HG03064 (cell line): ENCODE measurements around the gene IGF2R.

Experiments used
- ATAC-seq: cut with Tn5 transposase; IDR thresholded peaks from one replicate; pipeline ENCODE4 v1.9.1; 2021; ENCODE audit warnings: low read depth; ENCODE audit not compliant: unreplicated experiment

Gene IGF2R

DNA sequence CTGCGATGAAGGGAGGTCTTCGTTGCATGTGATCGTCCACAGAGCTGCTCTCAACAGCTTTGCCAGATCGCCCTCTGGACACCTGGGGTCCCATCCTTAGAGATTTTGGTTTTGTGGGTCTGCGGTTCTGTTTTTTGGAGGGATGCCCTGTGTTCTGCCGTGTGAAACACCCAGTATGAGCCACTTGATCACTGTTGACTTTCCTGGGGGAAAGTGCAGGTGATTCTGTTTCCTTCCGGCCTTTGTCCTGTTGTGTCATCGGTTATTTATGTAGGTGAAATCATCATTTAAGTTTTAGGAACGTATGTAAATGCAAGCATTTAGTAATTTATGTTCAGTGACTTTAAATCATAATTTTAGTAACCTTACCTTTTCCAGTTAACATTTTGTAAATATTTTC, 96.3 kb downstream of the IGF2R start:
- ATAC-seq = no peak

DNA sequence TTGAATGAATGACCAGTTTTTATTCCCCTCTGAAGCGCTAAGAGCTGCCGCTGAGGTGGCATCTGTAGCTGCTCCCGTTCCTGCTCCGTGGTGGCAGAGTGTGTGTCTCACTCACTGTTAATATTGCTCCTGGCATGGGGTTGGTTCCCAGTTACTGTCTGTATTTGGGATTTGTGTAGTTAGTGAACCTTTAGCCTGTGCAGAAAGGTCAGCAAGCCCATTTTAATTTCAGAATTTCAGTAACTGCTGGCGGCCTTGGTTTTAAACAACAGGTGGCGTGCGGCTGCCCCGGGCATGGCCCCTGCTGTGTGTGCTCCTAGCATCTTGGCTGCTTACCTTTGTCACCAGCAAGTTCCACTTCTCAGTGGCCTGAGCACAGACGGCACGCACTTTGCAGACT, 98.7 kb downstream of the IGF2R start:
- ATAC-seq = no peak

DNA sequence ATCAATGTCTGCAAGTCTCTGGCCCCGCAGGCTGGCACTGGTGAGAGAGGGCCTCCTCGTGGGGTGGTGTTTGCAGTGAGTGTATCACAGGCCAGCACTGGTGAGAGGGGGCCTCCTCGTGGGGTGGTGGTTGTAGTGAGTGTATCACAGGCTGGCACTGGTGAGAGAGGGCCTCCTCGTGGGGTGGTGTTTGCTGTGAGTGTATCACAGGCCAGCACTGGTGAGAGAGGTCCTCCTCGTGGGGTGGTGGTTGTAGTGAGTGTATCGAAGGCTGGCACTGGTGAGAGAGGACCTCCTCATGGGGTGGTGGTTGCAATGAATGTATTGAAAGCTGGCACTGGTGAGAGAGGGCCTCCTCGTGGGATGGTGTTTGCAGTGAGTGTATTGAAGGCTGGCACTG, 99.5 kb downstream of the IGF2R start:
- no peak for ATAC-seq

DNA sequence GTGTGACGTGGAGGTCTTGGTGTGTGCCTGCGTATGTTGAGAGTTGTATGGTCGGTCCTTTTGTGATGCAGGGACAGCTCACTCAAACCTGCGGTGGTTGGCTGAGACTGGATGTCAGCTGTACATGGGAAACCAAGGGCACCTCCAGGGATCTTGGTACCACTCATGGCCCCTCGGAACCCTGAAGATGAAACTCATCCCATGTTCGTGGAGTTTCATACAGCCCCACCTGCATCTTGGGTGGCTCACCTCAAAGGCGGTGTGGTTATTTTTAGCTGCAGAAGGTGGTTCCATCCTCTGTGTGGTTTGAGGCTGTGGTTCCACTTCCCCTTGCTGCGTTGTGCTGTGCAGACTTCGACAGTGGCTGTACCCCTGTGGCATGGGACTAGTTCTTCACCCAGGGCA, 100.2 kb downstream of the IGF2R start:
- peak; percentile 92 for ATAC-seq

DNA sequence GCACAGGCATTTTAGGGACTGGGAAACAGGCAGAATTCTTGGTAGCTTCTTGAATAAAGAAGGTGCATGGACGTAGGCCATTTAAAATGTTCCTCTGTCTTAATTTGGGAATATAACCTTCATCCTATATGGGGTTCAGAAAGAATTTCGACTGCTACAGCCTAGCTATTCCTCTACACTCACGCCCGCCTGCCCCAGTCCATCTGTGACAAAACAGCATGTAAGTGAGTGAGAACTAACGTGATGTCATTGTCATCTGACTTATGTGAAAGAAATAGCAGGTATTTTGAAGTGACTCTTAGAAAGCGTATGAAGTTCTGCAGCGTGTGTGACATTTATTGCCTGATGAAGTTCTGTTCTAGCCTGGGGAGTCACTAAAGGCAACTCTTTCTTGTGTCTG, 100.6 kb downstream of the IGF2R start:
- no peak for ATAC-seq

DNA sequence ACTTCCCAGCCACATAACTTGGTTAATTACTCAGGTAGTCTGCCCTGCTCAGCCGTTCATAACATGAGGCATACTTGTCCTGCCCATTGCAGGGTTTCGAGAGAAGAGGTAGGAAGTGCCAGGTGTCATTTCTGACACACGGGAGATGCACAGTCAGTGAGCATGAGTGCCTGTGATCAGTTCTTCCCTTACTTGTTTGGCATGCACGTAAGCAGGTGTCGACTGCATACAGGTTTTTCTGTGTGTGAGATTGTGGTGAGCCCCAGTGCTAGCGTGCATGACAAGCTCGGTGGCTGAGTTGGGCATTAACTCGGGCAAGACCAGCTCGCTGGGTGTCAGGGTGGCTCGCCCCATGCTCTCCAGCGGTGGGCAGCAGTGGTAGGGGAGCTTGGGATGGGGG, 101.5 kb downstream of the IGF2R start:
- peak; percentile 41 for ATAC-seq

DNA sequence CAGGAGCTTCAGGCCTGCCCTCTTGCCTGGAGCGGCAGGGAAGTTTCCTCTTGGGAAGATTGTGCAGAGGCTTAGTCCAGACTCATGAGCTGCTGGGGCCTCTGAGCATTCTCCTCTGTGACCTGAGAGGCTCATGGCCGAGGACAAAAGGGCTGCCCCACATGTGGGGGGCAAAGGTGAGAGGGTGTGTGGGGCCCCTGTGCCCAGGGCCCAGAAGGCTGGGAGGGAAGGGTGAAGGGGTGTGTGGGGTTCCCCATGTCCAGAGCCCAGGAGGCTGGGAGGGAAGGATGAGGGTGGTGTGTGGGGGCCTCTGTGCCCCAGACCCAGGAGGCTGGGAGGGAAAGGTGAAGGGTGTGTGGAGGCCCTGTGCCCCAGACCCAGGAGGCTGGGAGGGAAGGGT, 101.9 kb downstream of the IGF2R start:
- no peak for ATAC-seq

DNA sequence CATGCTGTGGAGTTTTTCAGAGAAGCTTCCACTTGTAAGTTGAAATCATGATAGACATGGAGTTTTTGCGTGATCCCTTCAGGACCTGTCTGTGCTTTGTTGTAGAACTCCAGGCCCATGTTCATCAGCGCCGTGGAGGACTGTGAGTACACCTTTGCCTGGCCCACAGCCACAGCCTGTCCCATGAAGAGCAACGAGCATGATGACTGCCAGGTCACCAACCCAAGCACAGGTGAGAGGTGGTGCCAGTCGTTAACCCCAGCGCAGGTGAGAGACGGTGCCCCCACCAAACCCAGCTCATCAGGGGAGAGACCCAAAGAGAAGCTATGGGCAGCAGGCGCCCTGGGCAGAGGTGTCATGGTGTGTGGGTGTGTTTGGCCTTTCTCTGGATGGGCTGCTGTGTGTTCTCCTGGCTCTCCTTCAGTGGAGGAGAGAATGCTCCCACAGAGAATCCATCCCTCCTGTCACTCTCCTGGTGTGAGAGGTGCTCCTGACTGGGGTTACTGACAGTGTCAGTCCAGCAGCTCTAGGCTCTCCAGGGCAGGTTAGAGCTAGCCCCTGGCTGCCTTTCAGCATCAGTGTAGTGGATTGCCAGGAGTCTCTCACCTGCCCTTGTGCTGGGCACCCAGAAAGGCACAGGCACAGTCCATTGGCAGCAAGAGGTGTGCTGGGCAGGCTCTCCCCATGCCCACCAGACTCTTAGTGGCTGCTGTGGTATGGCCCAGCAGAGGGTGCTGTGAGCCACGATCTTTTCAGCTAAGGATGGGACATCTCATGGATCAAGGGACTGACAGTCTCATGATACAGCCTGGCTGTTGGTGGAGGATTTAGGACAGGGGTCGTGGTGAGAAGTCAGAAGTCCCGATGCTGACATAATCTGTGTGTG, 103.2 kb downstream of the IGF2R start:
- ATAC-seq = no peak

DNA sequence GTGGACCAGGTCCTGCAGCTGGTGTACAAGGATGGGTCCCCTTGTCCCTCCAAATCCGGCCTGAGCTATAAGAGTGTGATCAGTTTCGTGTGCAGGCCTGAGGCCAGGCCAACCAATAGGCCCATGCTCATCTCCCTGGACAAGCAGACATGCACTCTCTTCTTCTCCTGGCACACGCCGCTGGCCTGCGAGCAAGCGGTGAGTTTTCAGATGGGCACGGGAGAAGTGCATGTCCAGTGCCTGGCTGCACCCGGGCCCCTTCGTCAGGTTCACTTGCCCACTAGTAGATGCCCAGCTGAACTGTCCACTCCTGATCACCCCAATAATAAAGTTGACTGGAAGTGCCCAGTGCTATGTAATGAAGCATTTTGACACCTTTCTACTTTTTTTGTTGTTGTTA, 104.4 kb downstream of the IGF2R start:
- no peak for ATAC-seq

DNA sequence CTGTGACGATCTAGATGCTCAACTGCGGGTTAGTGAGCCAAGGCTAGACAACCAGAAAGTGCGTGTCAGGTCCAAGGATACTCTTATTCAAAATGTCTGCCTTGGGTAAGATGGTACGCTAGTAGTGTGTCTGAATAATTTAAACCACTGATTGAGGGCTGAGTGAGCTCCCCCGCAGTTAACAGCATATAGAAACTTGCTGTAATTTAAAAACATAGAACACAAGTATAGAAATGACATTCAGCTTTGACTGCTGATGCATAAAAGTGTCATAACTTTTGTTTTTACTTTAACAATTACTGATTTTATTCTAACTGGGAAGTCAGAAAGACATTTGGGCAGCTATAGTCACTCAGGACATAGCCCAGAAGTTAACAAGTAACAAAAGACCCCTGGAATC, 107.1 kb downstream of the IGF2R start:
- ATAC-seq = peak; percentile 55

DNA sequence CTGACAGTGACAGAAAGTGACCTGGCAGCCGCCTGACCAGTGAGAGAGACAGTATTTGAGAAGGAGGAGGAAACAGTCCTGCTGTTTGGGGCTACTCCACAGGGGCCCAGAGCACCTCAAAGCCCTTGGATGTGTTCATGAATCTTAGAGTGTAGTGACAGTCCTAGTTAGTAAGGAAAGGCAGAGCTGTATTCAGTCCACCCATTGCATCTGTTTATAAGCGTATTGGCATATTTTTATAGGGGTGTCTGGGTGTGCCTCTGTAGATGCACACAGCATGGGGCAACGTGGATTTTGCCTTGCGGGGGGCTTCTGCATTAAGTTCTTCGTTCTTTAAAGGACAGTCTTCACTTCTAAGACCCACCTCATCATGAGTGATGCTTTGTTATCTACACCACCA, 108.1 kb downstream of the IGF2R start:
- ATAC-seq = no peak

DNA sequence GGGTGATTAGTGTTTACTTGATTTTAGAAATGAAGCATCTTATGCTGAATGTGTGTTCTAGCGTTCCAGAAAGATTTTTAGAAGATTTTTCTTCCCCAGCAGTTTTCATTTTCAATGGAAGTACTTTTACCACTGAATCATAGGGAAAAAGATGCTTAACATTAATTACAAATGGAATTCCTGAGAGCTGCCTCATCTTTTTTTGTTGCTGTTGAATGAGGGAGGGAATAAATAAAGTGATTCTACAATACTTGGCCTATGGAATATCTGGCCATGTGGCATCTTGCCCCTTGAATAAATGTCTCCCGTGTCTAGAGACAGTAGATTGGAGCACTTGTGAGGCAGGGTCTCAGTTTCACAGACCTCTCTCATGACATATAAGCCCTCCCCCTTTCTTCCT, 108.6 kb downstream of the IGF2R start:
- no peak for ATAC-seq

DNA sequence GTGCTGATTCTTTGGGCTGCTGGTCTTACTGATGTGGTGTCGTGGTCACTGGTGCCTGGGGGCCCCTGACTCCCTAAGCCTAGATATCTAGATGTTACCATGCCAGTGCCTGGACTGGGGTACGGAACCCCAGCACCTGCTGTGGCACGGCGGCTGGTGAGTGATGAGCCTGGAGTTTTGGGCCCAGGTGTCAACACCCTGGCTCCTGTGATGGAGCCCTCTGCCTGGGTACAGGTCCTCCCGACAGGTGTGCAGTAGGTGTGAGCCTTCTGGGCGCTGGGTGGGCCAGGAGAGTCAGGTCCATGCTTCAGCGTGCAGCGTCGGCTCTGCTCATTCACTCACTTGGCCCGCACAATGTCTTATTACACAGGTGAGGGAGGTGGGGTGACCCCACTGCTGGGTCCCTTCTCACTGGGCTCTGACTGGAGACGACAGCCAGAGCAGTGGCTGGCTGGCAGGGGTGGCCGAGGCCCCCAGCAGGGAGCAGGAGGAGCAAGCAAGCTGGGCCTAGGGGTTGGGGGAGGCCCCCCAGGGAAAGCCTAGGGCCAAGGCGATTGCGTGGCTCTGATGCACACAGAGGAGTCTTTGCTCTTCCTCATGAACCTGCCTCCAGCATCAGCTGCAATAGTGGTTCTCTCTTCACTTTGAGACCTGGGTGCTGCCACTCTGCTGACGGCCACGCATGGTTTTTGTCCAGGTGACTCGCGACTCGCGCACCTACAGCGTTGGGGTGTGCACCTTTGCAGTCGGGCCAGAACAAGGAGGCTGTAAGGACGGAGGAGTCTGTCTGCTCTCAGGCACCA, 110.2 kb downstream of the IGF2R start:
- no peak for ATAC-seq

DNA sequence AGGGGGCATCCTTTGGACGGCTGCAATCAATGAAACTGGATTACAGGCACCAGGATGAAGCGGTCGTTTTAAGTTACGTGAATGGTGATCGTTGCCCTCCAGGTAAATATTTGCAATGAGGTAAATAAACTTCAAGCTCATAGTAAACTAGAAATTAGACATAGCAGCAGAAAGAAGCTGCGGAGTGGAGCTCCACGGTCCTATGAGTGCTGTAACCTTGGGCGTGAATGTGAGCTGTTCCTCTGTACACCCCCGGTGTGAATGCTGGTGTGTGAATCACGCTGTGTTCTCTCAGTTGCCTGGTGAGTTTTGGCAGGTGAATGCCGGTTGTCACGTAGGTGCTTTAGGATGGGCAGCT, 110.8 kb downstream of the IGF2R start:
- ATAC-seq = no peak

DNA sequence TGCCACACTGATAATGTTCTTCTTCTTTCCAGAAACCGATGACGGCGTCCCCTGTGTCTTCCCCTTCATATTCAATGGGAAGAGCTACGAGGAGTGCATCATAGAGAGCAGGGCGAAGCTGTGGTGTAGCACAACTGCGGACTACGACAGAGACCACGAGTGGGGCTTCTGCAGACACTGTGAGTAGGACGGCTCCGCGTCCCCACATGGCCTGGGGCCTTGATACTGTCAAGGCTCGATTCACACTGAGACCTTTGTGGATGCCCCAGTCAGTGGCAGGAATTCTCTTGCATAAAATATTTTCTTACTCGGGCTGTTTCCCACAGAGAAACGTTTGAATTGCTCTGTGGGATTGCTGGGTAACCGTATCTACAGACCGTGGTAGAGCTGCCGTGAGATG, 111.2 kb downstream of the IGF2R start:
- no peak for ATAC-seq

DNA sequence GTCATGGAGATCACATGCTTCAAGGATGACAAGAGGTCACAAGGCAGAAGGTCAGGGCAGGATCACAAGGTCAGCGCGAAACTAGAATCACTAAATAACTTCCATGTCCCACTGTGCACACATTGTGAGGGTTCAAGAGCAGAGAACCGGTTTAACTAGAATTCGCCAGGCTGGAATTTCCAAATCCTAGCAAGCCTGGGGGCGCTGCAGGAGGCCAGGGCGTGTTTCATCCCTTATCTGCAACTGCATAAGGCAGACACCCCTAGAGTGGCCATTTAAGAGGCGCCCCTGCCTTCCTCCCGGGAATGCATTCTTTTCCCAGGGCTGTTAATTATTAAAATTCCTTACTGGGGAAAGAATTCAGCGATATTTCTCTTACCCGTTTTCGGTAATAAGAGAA, 112.5 kb downstream of the IGF2R start:
- no peak for ATAC-seq

DNA sequence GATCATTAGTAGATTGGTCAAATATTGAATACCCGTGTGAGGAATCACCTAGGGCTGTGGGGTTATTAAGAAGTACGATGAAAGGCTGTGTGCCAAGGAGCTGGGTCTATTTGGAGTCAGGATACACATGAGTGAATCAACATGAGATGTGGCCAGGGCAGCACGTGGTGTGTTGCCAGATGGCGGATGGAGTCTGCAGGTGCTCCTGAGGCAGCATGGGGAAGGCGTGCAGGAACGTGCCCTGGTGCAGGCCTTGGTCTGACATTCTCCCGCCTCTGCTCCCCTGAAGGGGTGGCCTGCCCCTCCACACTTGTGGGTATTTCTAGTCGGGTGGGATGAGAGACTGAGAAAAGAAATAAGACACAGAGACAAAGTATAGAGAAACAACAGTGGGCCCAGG, 113.7 kb downstream of the IGF2R start:
- ATAC-seq = no peak

DNA sequence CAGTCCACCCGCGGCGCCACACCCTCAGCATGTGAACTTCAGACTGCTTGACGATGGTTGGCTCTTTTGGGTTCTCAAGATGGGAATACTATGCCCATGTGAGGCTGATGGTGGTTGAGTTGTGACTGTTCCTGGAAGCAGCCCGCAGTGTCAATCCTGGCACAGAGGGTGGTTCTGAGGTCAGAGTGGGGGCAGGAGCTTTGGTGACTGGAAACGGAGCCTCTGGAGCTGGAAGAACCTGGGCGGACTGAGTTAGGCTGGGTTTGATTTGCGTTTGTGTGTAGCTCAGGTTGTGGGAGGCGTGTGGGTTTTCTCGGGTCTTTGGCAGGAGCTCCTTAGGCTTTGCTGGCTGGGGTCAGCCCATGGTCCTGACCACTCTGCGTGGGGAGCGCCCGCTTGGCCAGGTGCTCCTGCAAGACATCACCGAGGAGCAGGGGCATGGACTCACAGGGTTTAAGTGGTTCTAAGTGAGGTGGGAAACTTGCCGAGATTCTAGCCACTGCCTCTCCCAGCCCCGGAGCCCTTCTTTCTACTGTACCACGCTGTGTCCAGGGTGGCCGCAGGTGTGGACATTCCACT, 115.4 kb downstream of the IGF2R start:
- ATAC-seq = no peak

DNA sequence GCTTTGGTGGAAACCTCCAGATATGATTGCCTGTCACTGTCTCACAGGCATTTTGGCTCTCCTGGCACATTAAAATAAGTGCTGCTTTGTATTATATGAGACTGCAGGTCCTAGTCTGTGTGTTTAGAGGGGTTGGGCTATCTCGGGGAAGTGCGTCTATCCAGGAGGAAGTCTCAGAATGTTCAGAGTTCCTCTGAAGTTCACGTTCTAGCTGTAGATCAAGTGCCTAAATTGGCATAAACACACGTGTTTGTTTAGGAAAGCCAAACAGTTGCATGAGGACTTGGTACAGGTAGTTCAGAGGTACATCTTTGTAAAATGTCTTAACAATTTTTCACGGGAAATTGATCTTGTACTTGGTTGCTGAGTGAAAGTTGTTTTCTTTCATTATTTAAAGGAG, 116.3 kb downstream of the IGF2R start:
- no peak for ATAC-seq

DNA sequence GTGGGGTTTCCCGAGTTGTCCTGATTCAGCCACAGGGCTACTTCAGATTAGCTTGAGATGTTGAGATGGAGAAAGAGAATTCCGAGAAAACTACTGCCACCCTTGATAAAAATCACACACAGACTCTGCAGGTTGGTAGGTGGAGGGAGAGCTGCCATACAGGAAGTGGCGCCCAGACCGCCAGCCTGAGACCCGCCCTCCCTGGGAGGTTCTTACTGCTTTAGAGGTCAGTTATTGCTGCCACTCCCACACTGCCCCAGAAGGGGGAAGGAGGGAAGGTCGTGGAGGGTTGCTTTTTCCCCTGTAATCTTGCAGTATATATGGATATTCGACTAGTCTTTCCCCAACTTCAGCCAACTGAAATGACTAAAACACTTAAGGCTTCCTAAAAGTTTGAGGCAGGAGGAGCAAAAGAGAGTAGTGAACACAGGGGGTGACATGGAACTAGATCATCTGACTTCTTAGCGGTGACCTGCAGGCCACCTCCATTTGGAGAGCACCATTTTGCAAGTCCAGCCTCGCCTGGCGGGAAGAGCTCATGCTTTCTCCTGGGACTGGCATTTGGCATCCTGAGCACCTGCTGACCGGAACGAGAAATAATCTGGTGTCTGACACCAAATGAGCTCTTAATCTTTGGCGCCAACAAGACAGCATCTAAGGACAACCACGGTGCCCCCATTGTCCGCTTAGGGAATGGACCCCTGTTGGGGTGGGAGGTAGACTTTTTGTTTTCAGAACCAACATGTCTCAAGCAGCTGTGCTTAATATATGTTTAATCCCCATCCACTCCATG, 117.0 kb downstream of the IGF2R start:
- ATAC-seq = no peak

DNA sequence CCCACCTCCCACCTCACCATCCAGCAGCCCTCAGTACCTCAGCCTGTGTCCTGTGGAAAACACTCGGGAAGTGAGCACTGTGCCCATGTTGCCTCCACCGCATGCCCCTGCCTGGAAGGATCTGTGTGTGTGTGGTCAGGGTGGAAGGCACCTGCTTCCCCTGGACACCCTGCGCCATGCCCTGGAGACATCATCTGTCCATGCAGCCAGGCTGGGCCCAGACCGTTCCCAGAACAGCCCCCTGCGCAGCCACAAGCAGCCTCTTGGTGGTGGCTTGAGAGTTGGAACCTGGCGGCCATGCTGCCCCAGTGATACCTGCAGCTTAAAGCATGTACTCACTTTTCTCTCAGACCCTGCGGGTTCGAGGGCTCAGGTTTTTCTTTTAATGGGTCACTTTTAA, 117.9 kb downstream of the IGF2R start:
- ATAC-seq = no peak
